AG10803 (cell line): ENCODE data around the gene MEOX1.

Experiments used
- DNase-seq: peaks from one replicate; pipeline ENCODE4 v3.0.0; 2010; ENCODE audit warnings: low read depth
- H3K4me3 ChIP-seq: 2 replicates; pipeline ENCODE4 v1.5.1; 2011; ENCODE audit warnings: mild to moderate bottlenecking, low read length, control low read depth
- TF ChIP-seq, protein P1 (sequence below): conservative IDR thresholded peaks from 2 replicates; pipeline ENCODE4 v1.5.1; 2011; ENCODE audit warnings: mild to moderate bottlenecking, low read length, control low read depth, inconsistent platforms

MEOX1 gene

DNA sequence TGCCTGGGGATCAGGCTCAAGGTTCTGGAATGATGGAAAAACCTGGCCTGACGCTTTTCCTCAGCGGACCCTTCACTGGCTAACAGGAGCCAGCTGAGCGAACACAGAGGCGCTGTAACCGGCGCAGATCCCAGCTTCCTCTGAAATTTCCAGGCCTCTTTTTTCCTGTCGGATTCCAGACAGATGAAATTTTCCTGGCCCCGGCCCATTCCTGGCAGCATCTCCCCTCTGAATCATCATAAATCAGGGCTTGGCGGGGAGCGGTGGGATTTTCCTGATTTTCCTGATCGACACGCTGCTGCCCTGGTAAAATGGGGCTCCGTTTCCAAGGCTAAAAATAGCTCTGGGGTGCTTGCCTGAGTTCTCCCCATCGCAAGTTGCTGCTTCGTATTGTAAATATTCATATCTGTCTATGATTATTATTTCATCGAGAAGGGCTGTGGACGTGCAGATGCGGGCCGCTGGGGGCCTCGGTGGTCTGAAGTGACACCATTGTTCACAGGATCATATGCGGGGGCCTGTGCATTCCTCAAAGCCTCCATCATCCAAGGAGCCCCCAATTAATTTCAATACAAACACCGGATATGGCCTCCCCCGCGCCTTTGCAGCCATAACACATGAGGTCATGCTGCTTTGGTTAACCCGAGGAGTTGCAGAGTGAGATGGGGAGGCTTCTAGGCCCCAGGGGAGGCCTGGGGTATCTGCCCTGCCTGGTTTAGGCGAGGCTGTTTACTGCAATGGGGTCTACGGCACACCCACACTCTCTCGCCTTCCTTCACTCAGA lies 69.8 kb downstream of the MEOX1 start:
- peak; percentile 77 for DNase-seq
- H3K4me3 ChIP-seq, result no peak overlapping the region
- TF ChIP-seq, protein P1, sequence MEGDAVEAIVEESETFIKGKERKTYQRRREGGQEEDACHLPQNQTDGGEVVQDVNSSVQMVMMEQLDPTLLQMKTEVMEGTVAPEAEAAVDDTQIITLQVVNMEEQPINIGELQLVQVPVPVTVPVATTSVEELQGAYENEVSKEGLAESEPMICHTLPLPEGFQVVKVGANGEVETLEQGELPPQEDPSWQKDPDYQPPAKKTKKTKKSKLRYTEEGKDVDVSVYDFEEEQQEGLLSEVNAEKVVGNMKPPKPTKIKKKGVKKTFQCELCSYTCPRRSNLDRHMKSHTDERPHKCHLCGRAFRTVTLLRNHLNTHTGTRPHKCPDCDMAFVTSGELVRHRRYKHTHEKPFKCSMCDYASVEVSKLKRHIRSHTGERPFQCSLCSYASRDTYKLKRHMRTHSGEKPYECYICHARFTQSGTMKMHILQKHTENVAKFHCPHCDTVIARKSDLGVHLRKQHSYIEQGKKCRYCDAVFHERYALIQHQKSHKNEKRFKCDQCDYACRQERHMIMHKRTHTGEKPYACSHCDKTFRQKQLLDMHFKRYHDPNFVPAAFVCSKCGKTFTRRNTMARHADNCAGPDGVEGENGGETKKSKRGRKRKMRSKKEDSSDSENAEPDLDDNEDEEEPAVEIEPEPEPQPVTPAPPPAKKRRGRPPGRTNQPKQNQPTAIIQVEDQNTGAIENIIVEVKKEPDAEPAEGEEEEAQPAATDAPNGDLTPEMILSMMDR, result peak; percentile 21; the same call in 1 of the 2 replicates

DNA sequence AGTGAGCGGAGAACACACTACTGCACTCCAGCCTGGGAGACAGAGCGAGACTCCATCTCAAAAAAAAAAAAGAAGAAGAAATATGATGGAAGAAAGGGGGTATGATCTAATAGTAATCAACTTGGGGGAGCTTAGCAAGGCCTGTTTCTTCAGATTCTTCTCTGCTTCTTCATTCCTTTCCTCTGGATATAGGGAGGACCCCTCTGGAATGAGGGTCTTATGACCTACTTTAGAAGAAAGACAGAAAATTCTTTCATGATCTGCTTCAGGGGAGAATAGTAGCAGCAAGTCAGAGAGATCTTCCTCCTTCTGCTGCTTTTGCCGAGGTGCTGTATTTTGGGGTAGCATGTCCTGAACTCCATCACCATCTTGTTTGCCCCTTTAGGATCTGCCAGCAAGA lies 70.7 kb downstream of the MEOX1 start:
- DNase-seq, result no peak
- H3K4me3 ChIP-seq, result no peak overlapping the region
- TF ChIP-seq, protein P1, result no peak
